H9 (cell line): ENCODE results near the gene CD248. TPM values are rescaled to one million over a fixed set of nuclear protein-coding genes. Genes with fewer than 3 reads are reported as not detected.

Source experiments
- DNase-seq: peaks from one replicate; pipeline ENCODE4 v3.0.0-alpha.2; 2017
- H2AFZ ChIP-seq: one replicate; pipeline ENCODE4 v1.6.1; 2013; ENCODE audit warnings: mild to moderate bottlenecking, low read length, control low read depth, moderate library complexity
- H2AK5ac ChIP-seq: 2 replicates; pipeline ENCODE4 v1.6.1; 2013; ENCODE audit warnings: low read length, control low read depth, mixed read lengths; ENCODE audit not compliant: insufficient read length
- H2BK120ac ChIP-seq: one replicate; pipeline ENCODE4 v1.6.1; 2013; ENCODE audit warnings: low read depth, mild to moderate bottlenecking, low read length, control low read depth, inconsistent platforms; ENCODE audit not compliant: poor library complexity, severe bottlenecking
- H2BK12ac ChIP-seq: 2 replicates; pipeline ENCODE4 v1.6.1; 2013; ENCODE audit warnings: low read length, control low read depth, mixed read lengths, low read depth; ENCODE audit not compliant: insufficient read length
- H2BK15ac ChIP-seq: 2 replicates; pipeline ENCODE4 v1.6.1; 2013; ENCODE audit warnings: low read depth, low read length, control low read depth
- H2BK20ac ChIP-seq: one replicate; pipeline ENCODE4 v1.6.1; 2013; ENCODE audit warnings: low read depth, mild to moderate bottlenecking, low read length, control low read depth, inconsistent platforms; ENCODE audit not compliant: poor library complexity, severe bottlenecking
- H2BK5ac ChIP-seq: 2 replicates; pipeline ENCODE4 v1.6.1; 2013; ENCODE audit warnings: low read length, control low read depth, mixed read lengths; ENCODE audit not compliant: insufficient read length
- H3K14ac ChIP-seq: 2 replicates; pipeline ENCODE4 v1.6.1; 2013; ENCODE audit warnings: low read length, control low read depth; ENCODE audit not compliant: insufficient read depth
- H3K18ac ChIP-seq: 2 replicates; pipeline ENCODE4 v1.6.1; 2013; ENCODE audit warnings: low read depth, mild to moderate bottlenecking, mixed read lengths, low read length, control low read depth; ENCODE audit not compliant: insufficient read length
- H3K23ac ChIP-seq: 2 replicates; pipeline ENCODE4 v1.6.1; 2013; ENCODE audit warnings: low read length, control low read depth, mixed read lengths, low read depth; ENCODE audit not compliant: insufficient read length
- H3K23me2 ChIP-seq: 2 replicates; pipeline ENCODE4 v1.6.1; 2013; ENCODE audit warnings: low read depth, mild to moderate bottlenecking, mixed read lengths, low read length, control low read depth; ENCODE audit not compliant: insufficient read length, poor library complexity, severe bottlenecking
- H3K27ac ChIP-seq: 2 replicates; pipeline ENCODE4 v1.5.1; 2013; ENCODE audit warnings: low read length, control low read depth, mixed read lengths, low read depth; ENCODE audit not compliant: insufficient read length
- H3K27me3 ChIP-seq: 2 replicates; pipeline ENCODE4 v1.6.1; 2013; ENCODE audit warnings: low read length, control low read depth, inconsistent platforms; ENCODE audit not compliant: insufficient read depth
- H3K4ac ChIP-seq: 2 replicates; pipeline ENCODE4 v1.6.1; 2013; ENCODE audit warnings: low read depth, mild to moderate bottlenecking, control low read depth, inconsistent platforms, low read length, moderate library complexity
- H3K4me1 ChIP-seq: 2 replicates; pipeline ENCODE4 v1.6.1; 2013; ENCODE audit warnings: low read length, control low read depth, inconsistent platforms; ENCODE audit not compliant: insufficient read depth
- H3K4me2 ChIP-seq: 2 replicates; pipeline ENCODE4 v1.6.1; 2013; ENCODE audit warnings: low read length, control low read depth, mixed read lengths; ENCODE audit not compliant: insufficient read length, insufficient read depth
- H3K56ac ChIP-seq: 2 replicates; pipeline ENCODE4 v1.6.1; 2013; ENCODE audit warnings: low read depth, mild to moderate bottlenecking, mixed read lengths, low read length, control low read depth; ENCODE audit not compliant: insufficient read length
- H3K79me1 ChIP-seq: 2 replicates; pipeline ENCODE4 v1.6.1; 2013; ENCODE audit warnings: low read depth, mild to moderate bottlenecking, moderate library complexity, low read length, control low read depth, inconsistent platforms; ENCODE audit not compliant: insufficient read depth, poor library complexity, severe bottlenecking
- H3K79me2 ChIP-seq: 2 replicates; pipeline ENCODE4 v1.6.1; 2013; ENCODE audit warnings: low read length, control low read depth, inconsistent platforms; ENCODE audit not compliant: insufficient read depth
- H3K9ac ChIP-seq: 2 replicates; pipeline ENCODE4 v1.6.1; 2013; ENCODE audit warnings: low read length, control low read depth, mixed read lengths; ENCODE audit not compliant: insufficient read length; ENCODE audit errors: extremely low read depth
- H3K9me3 ChIP-seq: one replicate; pipeline ENCODE4 v1.6.1; 2013; ENCODE audit warnings: low read depth, low read length, inconsistent platforms; ENCODE audit not compliant: control insufficient read depth
- H3T11ph ChIP-seq: one replicate; pipeline ENCODE4 v1.6.1; 2013; ENCODE audit warnings: mild to moderate bottlenecking, low read length, control low read depth, inconsistent platforms
- H4K20me1 ChIP-seq: one replicate; pipeline ENCODE4 v1.6.1; 2013; ENCODE audit not compliant: control insufficient read depth, insufficient read length, insufficient read depth
- H4K5ac ChIP-seq: 2 replicates; pipeline ENCODE4 v1.6.1; 2013; ENCODE audit warnings: low read depth, mild to moderate bottlenecking, mixed read lengths, low read length, control low read depth; ENCODE audit not compliant: insufficient read length
- H4K8ac ChIP-seq: replicated peaks from 2 replicates; pipeline ENCODE4 v1.6.1; 2013; ENCODE audit warnings: low read length, control low read depth, mixed read lengths, low read depth; ENCODE audit not compliant: insufficient read length
- H4K91ac ChIP-seq: 2 replicates; pipeline ENCODE4 v1.6.1; 2013; ENCODE audit warnings: low read depth, mild to moderate bottlenecking, moderate library complexity, mixed read lengths, low read length, control low read depth; ENCODE audit not compliant: insufficient read length
- H3K27ac Mint-ChIP-seq, 3 experiments: 2 replicates in 2 of 3; 3 replicates in 1 of 3; pipeline ENCODE4 v1.8.0; 2020 to 2021; ENCODE audit warnings: mixed read lengths in 3 of 3, mild to moderate bottlenecking in 1 of 3, moderate library complexity in 1 of 3
- H3K27me3 Mint-ChIP-seq: 2 replicates; pipeline ENCODE4 v1.8.0; 2021; ENCODE audit warnings: low read depth, mild to moderate bottlenecking, moderate library complexity, mixed read lengths
- H3K36me3 Mint-ChIP-seq, 3 experiments: 2 replicates in 2 of 3; 3 replicates in 1 of 3; pipeline ENCODE4 v1.8.0; 2020 to 2021; ENCODE audit warnings: low read depth in 3 of 3, mixed read lengths in 3 of 3; ENCODE audit not compliant: insufficient read depth in 1 of 3
- H3K4me1 Mint-ChIP-seq, 2 experiments: 2 replicates each; pipeline ENCODE4 v1.8.0; 2020; ENCODE audit warnings: mixed read lengths in 2 of 2
- H3K4me3 Mint-ChIP-seq, 2 experiments: 2 replicates in 1 of 2; 3 replicates in 1 of 2; pipeline ENCODE4 v1.8.0; 2020 to 2021; ENCODE audit warnings: mild to moderate bottlenecking in 2 of 2, mixed read lengths in 2 of 2, moderate library complexity in 1 of 2
- H3K9me3 Mint-ChIP-seq, 2 experiments: 2 replicates in 1 of 2; 3 replicates in 1 of 2; pipeline ENCODE4 v1.8.0; 2020; ENCODE audit warnings: mild to moderate bottlenecking in 2 of 2, mixed read lengths in 2 of 2, moderate library complexity in 1 of 2
- CTCF ChIP-seq: fragments of 200-600 bp; sonication (generic); conservative IDR thresholded peaks from 3 replicates; pipeline ENCODE4 v1.8.0; 2021; ENCODE audit warnings: antibody characterized with exemption, mild to moderate bottlenecking
- WGBS: extraction: QIAGEN DNeasy Blood & Tissue Kit; methylation state at CpG from one replicate; pipeline ENCODE4 v1.1.7; 2013; ENCODE audit warnings: missing lambda C conversion rate, low lambda C conversion rate, mixed read lengths; ENCODE audit not compliant: insufficient read length; ENCODE audit errors: extremely low coverage; 5-methylcytosine and 5-hydroxymethylcytosine counted together
- total RNA-seq: library from RNA; stranded (reverse); gene quantifications from 2 replicates; pipeline ENCODE4 v1.2.1, GENCODE V29; 2021

The CD248 gene
- total RNA-seq, 1 experiment from 2014 or later = 1.5 TPM

GRCh38 chr11:66281776-66282467 is 34.9 kb downstream of the CD248 start:
- Histone ChIP-seq H3T11ph (no peak overlapping the region), H4K8ac (no peak overlapping the region), H4K5ac (no peak overlapping the region), H3K23ac (no peak overlapping the region), H4K20me1 (no peaks in the 10 kb centered on the region), H2BK5ac (no peak overlapping the region), H3K4ac (no peak overlapping the region), H3K79me1 (no peaks in the 10 kb centered on the region), H3K56ac (no peak overlapping the region), H3K9me3 (no peaks in the 10 kb centered on the region), H3K4me1 (no peaks in the 10 kb centered on the region), H3K79me2 (no peaks in the 10 kb centered on the region), H4K91ac (no peak overlapping the region), H2BK12ac (no peak overlapping the region), H3K9ac (no peak overlapping the region), H2BK120ac (no peak overlapping the region), H3K27me3 (no peaks in the 10 kb centered on the region), H2BK20ac (no peak overlapping the region), H3K4me2 (no peak overlapping the region), H3K18ac (peak overlapping the region; percentile 10), H3K27ac (no peak overlapping the region), H2AFZ (no peak overlapping the region), H2AK5ac (no peak overlapping the region), H3K23me2 (no peaks in the 10 kb centered on the region), H2BK15ac (no peak overlapping the region), H3K14ac (peak overlapping the region; percentile 18; the same call in 1 of the 2 replicates)
- Mint-ChIP-seq H3K27ac (peak overlapping the region in 1 of 3 experiments; percentile 78; a peak in 2 of 7 replicates), H3K4me1 (peaks cover 25 to 29% of the 10 kb centered on the region in 2 experiments), H3K9me3 (no peaks in the 10 kb centered on the region), H3K27me3 (peaks cover 23% of the 10 kb centered on the region), H3K36me3 (peaks cover 0 to 10% (median 9%) of the 10 kb centered on the region in 3 experiments; a peak in 5 of 7 replicates), H3K4me3 (peak overlapping the region in 1 of 2 experiments; percentile 23; a peak in 1 of 5 replicates)
- no CpG with 5 or more reads among the region's 20 CpGs for WGBS
- TF ChIP-seq CTCF = no peak
- no peak for DNase-seq
